CD14-positive monocyte (primary cell): ENCODE data around the gene GIMAP8. TPM values are rescaled to one million over a fixed set of nuclear protein-coding genes. Genes with fewer than 3 reads are reported as not detected.

ENCODE experiments used
- DNase-seq, 3 donors: peaks; one replicate each; pipeline ENCODE4 v3.0.0-alpha.2; 2011 to 2022
- H2AFZ ChIP-seq: 2 replicates; pipeline ENCODE4 v1.6.0; 2012; ENCODE audit warnings: mild to moderate bottlenecking, low read depth, low read length, inconsistent platforms; ENCODE audit not compliant: insufficient read depth, poor library complexity, severe bottlenecking
- H3K27ac ChIP-seq, 2 donors: 1 replicate in 1 of 2; 2 replicates in 1 of 2; pipeline ENCODE4 v1.5.1; 2012 to 2013; ENCODE audit warnings: low read length in 2 of 2, control low read depth in 1 of 2, inconsistent platforms in 1 of 2, low read depth in 1 of 2, mild to moderate bottlenecking in 1 of 2
- H3K27me3 ChIP-seq, 2 donors: one replicate each; pipeline versions ENCODE4 v1.6.0 to v1.6.1; 2011 to 2013; ENCODE audit warnings: low read length in 2 of 2; ENCODE audit not compliant: control insufficient read depth in 2 of 2, insufficient read depth in 2 of 2
- H3K36me3 ChIP-seq, 2 donors: replicated peaks in 1 of 2; 1 replicate in 1 of 2; 2 replicates in 1 of 2; pipeline versions ENCODE4 v1.5.1 to v1.6.1; 2012 to 2013; ENCODE audit warnings: low read length in 2 of 2, control low read depth in 1 of 2, inconsistent platforms in 1 of 2, mild to moderate bottlenecking in 1 of 2; ENCODE audit not compliant: insufficient read depth in 2 of 2, control insufficient read depth in 1 of 2
- H3K4me1 ChIP-seq, 2 donors: 1 replicate in 1 of 2; 2 replicates in 1 of 2; pipeline versions ENCODE4 v1.5.1 to v1.6.1; 2012 to 2013; ENCODE audit warnings: low read length in 2 of 2, control low read depth in 1 of 2, inconsistent platforms in 1 of 2, mild to moderate bottlenecking in 1 of 2, moderate library complexity in 1 of 2; ENCODE audit not compliant: insufficient read depth in 2 of 2, control insufficient read depth in 1 of 2
- H3K4me2 ChIP-seq: replicated peaks from 2 replicates; pipeline ENCODE3; 2012; ENCODE audit warnings: low read length, moderate library complexity, mild to moderate bottlenecking; ENCODE audit not compliant: poor library complexity, severe bottlenecking; ENCODE audit errors: extremely low read depth
- H3K4me3 ChIP-seq, 3 experiments: fragments of 200-600 bp in 1 of 3; sonication (generic) in 1 of 3; replicated peaks in 1 of 3; 1 replicate in 2 of 3; 2 replicates in 1 of 3; pipeline ENCODE4 v1.5.1; 2011 to 2013; ENCODE audit warnings: low read length in 3 of 3, mild to moderate bottlenecking in 3 of 3, control low read depth in 2 of 3, low read depth in 2 of 3, inconsistent platforms in 1 of 3, moderate library complexity in 1 of 3
- H3K79me2 ChIP-seq: 2 replicates; pipeline ENCODE4 v1.6.0; 2012; ENCODE audit warnings: mild to moderate bottlenecking, control low read depth, inconsistent platforms, low read length, moderate library complexity; ENCODE audit not compliant: insufficient read depth
- H3K9ac ChIP-seq: 2 replicates; pipeline ENCODE4 v1.6.0; 2017; ENCODE audit warnings: low read length, mild to moderate bottlenecking; ENCODE audit not compliant: insufficient read depth, poor library complexity, severe bottlenecking
- H3K9me3 ChIP-seq, 2 donors: replicated peaks in 1 of 2; 1 replicate in 1 of 2; 2 replicates in 1 of 2; pipeline versions ENCODE4 v1.5.1 to v1.6.1; 2012 to 2013; ENCODE audit warnings: low read length in 2 of 2, control low read depth in 1 of 2; ENCODE audit not compliant: control insufficient read depth in 1 of 2, insufficient read depth in 1 of 2
- H4K20me1 ChIP-seq: 2 replicates; pipeline ENCODE4 v1.6.0; 2012; ENCODE audit warnings: mild to moderate bottlenecking, low read length, control low read depth, moderate library complexity; ENCODE audit not compliant: insufficient read depth
- H3K27ac Mint-ChIP-seq, 7 donors: one replicate each; pipeline ENCODE4 v1.8.0; 2020; ENCODE audit warnings: mild to moderate bottlenecking in 7 of 7, mixed read lengths in 7 of 7, moderate library complexity in 6 of 7, inconsistent platforms in 2 of 7
- H3K27me3 Mint-ChIP-seq, 3 donors: one replicate each; pipeline ENCODE4 v1.8.0; 2021 to 2022; ENCODE audit warnings: low read depth in 3 of 3, mild to moderate bottlenecking in 3 of 3, mixed read lengths in 3 of 3, moderate library complexity in 3 of 3, inconsistent platforms in 1 of 3
- H3K36me3 Mint-ChIP-seq, 2 donors: one replicate each; pipeline ENCODE4 v1.8.0; 2020; ENCODE audit warnings: mixed read lengths in 2 of 2, inconsistent platforms in 1 of 2, mild to moderate bottlenecking in 1 of 2
- H3K4me1 Mint-ChIP-seq: one replicate; pipeline ENCODE4 v1.8.0; 2020; ENCODE audit warnings: mild to moderate bottlenecking, mixed read lengths
- H3K4me3 Mint-ChIP-seq, 2 donors: one replicate each; pipeline ENCODE4 v1.8.0; 2020; ENCODE audit warnings: mild to moderate bottlenecking in 2 of 2, mixed read lengths in 2 of 2, moderate library complexity in 1 of 2
- H3K9me3 Mint-ChIP-seq, 7 donors: one replicate each; pipeline ENCODE4 v1.8.0; 2020 to 2022; ENCODE audit warnings: mixed read lengths in 7 of 7, mild to moderate bottlenecking in 6 of 7, moderate library complexity in 6 of 7, inconsistent platforms in 2 of 7
- CTCF ChIP-seq: fragments of 200-600 bp; IDR thresholded peaks from one replicate; pipeline ENCODE4 v1.8.0; 2022; ENCODE audit warnings: antibody characterized with exemption, mild to moderate bottlenecking
- WGBS: methylation state at CpG from one replicate; pipeline ENCODE4 v1.1.5; 2013; ENCODE audit warnings: missing lambda C conversion rate; ENCODE audit not compliant: insufficient coverage; 5-methylcytosine and 5-hydroxymethylcytosine counted together
- intact Hi-C, 2 donors: fragments of 100-400 bp; cut with micrococcal nuclease; formaldehyde crosslinking; loops; one replicate each; pipeline versions ENCODE4 v1.15.0 to v1.15.1; 2023
- polyA plus RNA-seq, 3 donors: library from polyadenylated mRNA; depleted of rRNA in 1 of 3; unstranded in 2 of 3; stranded (reverse) in 1 of 3; fragments of 300-500 nt in 2 of 3; fragments of >200 nt in 1 of 3; fragmentation: Illumina TruSeq in 2 of 3; gene quantifications; 1 replicate in 2 of 3; 2 replicates in 1 of 3; pipeline ENCODE4 v1.2.3, GENCODE V29; 2012 to 2021

The GIMAP8 gene
- polyA plus RNA-seq, 3 donors, result 12.0 to 26.8 (median 22.5) TPM

GRCh38 chr7:150463461-150463860, 13.0 kb downstream of the GIMAP8 start:
- DNase-seq, result no peak
- Histone ChIP-seq H3K36me3 (peaks cover 57 to 97% of the 10 kb centered on the region in 2 donors), H3K79me2 (peaks cover 100% of the 10 kb centered on the region), H3K27ac (peak overlapping the region in 1 of 2 donors; percentile 42), H4K20me1 (peaks cover 92% of the 10 kb centered on the region), H3K9ac (no peak overlapping the region), H2AFZ (no peak overlapping the region), H3K4me3 (peak overlapping the region in 1 of 3 experiments; percentile 18), H3K27me3 (no peaks in the 10 kb centered on the region), H3K4me1 (peaks cover 45 to 54% of the 10 kb centered on the region in 2 donors), H3K4me2 (peak overlapping the region; percentile 20), H3K9me3 (peaks cover 18 to 40% of the 10 kb centered on the region in 2 donors)
- no peak for TF ChIP-seq CTCF
- Mint-ChIP-seq H3K4me1 (peaks cover 64% of the 10 kb centered on the region), H3K27me3 (no peaks in the 10 kb centered on the region), H3K27ac (peak overlapping the region in 3 of 7 donors; percentile 37 to 44 (median 40)), H3K4me3 (peak overlapping the region in 1 of 2 donors; percentile 5), H3K36me3 (peaks cover 82 to 89% of the 10 kb centered on the region in 2 donors), H3K9me3 (peaks cover 23 to 48% (median 30%) of the 10 kb centered on the region in 7 donors)
- intact Hi-C loops, result no loop called here
- WGBS, result 89% methylated on average over 1 of the region's 1 CpG

DNA sequence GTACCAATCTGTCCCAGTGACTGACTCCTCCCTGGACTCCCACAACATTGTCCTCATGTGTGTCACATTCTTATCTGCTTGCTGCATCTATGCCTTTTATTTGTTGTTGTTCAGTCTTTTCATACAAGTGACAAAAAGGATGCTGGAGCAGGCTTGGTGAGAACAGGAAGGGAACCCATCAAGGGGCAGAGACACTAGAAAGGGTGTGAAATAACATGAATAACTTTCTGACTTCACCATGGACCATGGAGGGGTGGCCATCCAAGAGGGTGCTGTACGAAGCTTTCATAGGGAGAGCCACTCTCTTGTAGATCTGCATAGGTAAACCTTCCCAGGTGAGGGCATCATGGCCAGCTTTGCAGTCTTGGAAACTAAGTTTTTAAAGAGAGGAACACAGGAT, 14.5 kb downstream of the GIMAP8 start:
- intact Hi-C loops, result no loop called here
- H2AFZ ChIP-seq, result no peak overlapping the region
- H4K20me1 ChIP-seq, result peaks cover 93% of the 10 kb centered on the region
- Mint-ChIP-seq H3K27ac (peak overlapping the region in 2 of 7 donors; percentile 43 to 46), H3K27me3 (no peaks in the 10 kb centered on the region), H3K4me3 (no peak overlapping the region), H3K9me3 (peaks cover 19 to 42% (median 28%) of the 10 kb centered on the region in 7 donors), H3K36me3 (peaks cover 89 to 96% of the 10 kb centered on the region in 2 donors), H3K4me1 (peaks cover 70% of the 10 kb centered on the region)
- 100% methylated on average over 1 of the region's 1 CpG for WGBS
- H3K9ac ChIP-seq, result no peak overlapping the region
- H3K27me3 ChIP-seq, result no peaks in the 10 kb centered on the region
- H3K36me3 ChIP-seq, result peaks cover 64 to 98% of the 10 kb centered on the region in 2 donors
- H3K4me2 ChIP-seq, result peak overlapping the region; percentile 17
- H3K79me2 ChIP-seq, result peaks cover 100% of the 10 kb centered on the region
- peak overlapping the region in 1 of 2 donors; percentile 63 for H3K27ac ChIP-seq
- DNase-seq, result no peak
- H3K4me1 ChIP-seq, result peaks cover 55 to 62% of the 10 kb centered on the region in 2 donors
- no peak for TF ChIP-seq CTCF
- no peak overlapping the region for H3K4me3 ChIP-seq
- H3K9me3 ChIP-seq, result peaks cover 16 to 28% of the 10 kb centered on the region in 2 donors
